Measurements from ENCODE around the gene DEFB125.
"Not testable (repeated sequence)": the region's sequence is repeated elsewhere in the genome, so short reads cannot be mapped to it uniquely, and the experiment has no call there.

The DEFB125 gene, protein sequence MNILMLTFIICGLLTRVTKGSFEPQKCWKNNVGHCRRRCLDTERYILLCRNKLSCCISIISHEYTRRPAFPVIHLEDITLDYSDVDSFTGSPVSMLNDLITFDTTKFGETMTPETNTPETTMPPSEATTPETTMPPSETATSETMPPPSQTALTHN

DNA sequence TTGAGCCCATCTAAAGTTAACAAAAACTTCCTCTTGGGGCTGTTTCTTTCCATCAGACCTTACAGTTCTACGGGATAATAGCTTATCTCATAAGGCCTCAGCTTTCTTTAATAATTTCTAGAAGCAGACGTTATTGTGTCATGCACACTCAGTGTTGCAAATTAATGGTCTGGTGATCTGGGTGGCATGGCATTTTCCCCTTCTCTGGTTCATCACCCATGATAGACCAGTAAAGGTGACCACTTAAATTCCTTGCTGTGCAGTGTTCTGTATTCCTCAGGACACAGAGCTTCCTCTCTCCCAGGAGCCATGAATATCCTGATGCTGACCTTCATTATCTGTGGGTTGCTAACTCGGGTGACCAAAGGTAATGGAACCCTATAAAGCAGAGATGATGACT lies at the start of gene DEFB125:
TSS of gene DEFB125 (plus strand) at position 272 of the 400 bp plus-strand sequence. CDS start at position 310, 38 bp downstream.
- no peak for DNase-seq (ENCODE audit: low spot score)

DNA sequence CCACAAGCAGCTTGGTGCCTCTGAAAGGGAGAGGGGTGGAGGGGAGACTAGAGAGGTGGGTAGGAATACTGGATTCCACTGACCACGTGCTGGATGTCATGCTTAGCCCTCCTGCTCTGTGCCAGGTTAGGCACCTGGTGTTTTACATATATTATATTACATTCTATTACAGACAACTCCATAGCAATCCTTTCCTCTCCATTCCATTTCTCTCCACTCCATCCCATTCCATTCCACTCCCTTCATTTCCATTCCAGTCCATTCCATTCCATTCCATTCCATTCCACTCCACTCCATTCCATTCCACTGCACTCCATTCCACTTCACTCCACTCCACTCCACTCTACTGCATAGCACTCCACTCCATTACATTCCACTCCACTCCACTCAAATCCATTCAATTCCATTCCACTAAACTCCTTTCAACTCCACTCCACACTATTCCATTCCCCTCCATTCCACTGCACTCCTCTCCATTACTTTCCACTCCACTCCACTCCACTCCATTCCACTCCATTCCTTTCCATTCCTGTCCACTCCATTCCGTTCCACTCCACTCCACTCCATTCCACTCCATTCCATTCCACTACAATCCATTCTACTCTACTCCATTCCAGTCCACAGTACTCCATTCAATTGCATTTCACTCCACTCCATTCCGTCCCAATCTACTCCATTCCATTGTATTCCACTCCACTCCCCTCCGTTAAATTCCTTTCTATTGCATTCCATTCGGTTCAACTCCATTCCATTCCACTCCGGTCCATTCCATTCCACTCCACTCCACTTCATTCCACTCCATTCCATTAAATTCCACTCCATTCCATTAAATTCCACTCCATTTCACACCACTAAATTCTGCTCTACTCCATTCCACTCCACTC lies 27.2 kb upstream of the DEFB125 start:
- DNase-seq (ENCODE audit: low spot score): no peak

DNA sequence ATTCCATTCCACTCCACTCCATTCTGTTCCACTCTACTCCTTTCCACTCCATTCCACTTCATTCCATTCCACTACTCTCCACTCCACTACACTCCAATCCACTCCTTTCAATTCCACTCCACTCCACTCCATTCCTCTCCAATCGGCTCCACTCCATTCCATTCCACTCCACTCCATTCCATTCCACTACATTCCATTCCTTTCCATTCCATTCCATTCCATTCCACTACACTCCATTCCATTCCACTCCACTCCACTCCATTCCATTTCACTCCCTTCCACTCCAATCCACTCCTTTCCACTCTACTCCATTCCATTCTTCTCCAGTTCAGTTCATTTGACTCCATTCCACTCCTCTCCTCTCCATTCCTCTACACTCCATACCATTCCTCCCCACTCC lies 26.2 kb upstream of the DEFB125 start:
- no peak for DNase-seq (ENCODE audit: low spot score)

DNA sequence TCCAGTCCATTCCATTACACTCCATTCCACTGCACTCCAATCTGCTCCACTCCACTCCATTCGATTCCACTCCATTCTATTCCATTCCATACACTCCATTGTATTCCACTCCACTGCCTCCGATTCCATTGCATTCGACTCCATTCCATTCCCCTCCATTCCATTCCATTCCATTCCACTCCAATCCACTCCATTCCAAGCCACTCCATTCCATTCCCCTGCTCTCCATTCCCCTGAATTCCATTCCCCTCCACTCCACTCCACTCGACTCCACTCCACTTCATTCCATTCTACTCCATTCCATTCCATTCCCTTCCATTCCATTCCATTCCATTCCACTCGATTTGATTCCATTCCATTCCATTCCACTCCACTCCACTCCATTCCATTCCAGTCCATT lies 25.7 kb upstream of the DEFB125 start:
- DNase-seq (ENCODE audit: low spot score): no peak

DNA sequence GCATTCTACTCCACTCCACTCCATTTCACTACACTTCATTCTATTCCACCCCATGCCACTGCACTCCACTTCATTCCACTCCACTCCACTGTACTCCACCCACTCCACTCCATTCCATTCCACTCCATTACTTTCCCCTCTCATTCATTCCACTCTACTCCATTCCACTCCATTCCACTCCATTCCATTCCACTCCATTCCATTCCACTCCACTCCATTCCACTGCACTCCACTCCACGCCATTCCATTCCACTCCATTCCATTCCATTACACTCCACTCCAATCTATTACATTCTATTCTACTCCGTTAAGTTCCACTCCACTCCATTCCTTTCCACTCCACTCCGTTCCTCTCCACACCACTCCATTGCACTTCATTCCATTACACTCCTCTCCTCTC lies 25.0 kb upstream of the DEFB125 start:
- DNase-seq (ENCODE audit: low spot score): no peak

DNA sequence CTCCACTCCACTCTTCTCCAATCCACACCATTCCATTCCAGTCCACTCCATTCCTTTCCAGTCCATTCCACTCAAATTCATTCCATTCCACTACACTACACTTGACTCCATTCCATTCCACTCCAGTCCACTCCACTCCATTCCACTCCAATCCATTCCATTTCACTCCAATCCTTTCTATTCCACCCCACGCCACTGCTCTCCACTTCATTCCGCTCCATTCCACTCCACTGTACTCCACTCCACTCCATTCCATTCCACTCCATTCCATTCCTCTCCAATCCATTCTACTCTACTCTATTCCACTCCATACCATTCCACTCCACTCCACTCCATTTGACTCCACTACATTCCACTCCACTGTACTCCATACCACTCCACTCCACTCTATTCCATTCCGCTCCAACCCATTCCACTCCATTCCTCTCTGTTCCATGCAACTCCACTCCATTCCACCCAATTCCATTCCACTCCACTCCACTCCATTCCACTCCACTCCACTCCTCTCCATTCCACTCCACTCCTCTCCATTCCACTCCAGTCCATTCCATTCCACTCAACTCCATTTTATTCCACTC lies 23.4 kb upstream of the DEFB125 start:
- no peak for DNase-seq (ENCODE audit: low spot score)

DNA sequence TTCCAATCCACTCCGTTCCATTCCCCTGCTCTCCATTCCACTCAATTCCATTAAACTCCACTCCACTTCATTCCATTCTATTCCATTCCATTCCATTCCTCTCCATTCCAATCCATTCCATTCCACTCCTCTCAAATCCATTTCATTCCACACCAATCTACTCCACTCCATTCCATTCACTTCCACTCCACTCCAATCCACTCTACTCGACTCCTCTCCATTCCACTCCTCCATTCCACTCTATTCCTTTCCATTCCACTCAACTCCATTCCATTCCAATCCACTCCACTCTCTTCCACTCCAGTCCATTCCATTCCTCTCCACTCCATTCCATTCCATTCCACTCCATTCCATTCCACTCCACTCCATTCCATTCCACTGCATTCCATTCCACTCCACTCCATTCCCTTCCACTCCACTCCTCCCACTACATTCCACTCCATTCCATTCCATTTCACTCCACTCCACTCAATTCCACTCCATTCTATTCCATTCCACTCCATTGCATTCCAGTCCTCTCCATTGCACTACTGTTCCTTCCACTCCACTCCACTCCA lies 22.6 kb upstream of the DEFB125 start:
- DNase-seq (ENCODE audit: low spot score): no peak

DNA sequence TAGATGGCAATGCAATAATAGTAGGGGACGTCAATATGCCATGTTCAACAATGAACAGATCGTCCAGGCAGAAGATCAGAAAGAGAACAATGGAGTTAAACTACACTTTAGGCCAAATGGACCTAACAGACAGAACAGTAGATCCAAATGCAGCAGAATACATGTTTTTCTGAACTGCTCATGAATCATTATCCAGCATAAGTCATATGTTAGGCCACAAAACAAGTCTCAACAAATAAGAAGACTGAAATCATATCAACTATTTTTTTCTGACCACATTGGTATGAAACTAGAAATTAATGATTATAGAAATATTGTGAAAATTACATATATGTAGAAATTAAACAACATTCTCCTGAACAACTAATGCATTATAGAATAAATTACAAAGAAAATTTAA lies 10.2 kb upstream of the DEFB125 start:
- DNase-seq (ENCODE audit: low spot score): no peak

DNA sequence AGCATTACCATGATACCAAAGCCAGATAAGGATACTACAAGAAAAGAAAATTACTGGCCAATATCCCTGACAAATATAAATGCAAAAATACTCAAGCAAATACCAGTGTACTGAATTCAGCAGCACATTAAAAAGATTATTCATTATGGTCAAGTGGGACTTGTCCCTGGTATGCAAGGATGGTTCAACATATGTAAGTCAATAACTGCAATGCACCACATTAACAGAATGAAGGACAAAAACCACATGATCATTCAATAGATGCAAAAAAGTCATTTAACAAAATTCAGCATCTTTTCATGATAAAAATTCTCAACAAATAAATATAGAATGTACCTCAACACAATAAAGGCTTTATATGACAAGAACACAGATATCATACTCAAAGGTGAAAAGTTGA lies 9.1 kb upstream of the DEFB125 start:
- no peak for DNase-seq (ENCODE audit: low spot score)

DNA sequence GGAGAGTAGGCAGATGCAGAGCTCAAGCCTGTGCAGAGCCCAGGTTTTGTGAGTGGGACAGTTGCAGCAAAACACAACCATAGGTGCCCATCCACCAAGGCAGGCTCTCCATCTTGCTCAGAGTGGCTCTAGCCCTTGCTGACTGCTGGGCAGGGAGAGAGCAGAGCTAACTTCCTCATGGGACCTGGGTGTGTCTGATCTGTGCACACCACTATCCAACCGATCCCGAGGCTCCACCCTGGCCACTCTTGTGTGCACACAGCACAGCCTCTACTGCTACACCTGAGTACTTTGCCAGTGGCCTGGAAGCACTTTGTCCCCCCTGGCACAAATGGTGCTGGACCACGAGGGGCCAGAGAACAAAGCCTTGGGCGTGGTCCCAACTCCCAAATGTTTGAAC lies 7.9 kb upstream of the DEFB125 start:
- no peak for DNase-seq (ENCODE audit: low spot score)

DNA sequence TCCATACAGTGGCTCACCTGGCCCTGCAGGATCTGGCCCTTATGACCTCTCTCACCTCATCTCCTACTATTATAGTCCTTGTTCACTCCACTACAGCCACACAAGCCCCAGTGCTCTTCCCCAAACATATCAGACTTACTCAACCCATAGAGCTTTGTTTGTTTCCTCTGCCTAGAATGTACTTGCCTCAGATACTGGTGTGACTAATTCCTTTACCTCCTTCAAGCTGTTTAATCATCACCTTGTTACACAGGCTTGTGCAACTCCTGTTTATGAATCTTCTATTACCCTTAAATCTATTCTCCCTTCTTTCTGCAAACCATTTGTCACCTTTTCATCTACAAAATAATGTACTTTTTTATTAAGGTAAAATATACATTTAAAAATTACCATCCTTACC lies 3.2 kb downstream of the DEFB125 start:
- DNase-seq (ENCODE audit: low spot score): no peak

DNA sequence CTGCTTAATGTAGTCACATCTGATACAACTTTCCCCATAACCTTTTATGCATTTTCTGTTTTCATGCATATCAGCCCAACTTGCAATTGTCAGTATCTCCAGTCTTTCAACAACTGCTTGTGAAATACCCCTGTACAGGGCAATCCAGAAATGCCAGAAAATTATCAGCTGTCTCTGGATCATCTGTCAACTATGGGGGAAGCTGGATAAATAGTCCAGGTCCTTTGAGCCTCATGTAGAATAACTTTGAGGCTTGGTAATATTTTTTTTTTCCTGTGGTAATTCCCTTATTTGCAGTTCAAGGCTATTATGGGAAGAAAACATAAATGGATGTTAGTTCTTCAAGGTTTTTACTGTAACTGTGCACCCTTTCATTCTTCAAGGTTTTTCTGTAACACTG lies 6.2 kb downstream of the DEFB125 start:
- no peak for DNase-seq (ENCODE audit: low spot score)

DNA sequence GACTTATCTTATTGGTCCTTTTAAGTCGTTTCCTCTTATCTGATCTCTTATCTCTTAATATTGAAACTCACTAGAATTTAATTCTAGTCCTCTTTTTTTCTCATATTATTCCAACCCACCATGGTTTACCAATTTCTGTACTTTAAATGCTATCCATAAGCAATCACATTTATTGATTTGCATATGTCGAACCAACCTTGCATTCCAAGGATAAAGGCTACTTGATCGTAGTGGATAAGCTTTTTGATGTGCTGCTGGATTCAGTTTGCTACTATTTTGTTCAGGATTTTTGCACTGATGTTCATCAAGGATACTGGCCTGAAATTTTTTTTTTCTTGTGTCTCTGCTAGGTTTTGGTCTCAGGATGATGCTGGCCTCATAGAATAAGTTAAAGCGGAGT lies 7.7 kb downstream of the DEFB125 start:
- no peak for DNase-seq (ENCODE audit: low spot score)

DNA sequence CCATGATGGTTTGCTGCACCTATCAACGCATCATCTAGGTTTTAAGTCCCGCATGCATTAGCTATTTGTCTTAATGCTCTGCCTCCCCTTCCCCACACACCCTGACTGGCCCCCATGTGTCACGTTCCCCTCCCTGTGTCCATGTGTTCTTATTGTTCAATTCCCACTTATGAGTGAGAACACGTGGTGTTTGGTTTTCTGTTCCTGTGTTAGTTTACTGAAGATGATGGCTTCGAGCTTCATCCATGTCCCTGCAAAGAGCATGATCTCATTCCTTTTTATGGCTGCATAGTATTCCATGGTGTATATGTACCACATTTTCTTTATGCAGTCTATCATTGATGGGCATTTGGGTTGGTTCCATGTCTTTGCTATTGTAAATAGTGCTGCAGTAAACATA lies 10.2 kb downstream of the DEFB125 start:
- not testable (repeated sequence) for DNase-seq (ENCODE audit: low spot score)

DNA sequence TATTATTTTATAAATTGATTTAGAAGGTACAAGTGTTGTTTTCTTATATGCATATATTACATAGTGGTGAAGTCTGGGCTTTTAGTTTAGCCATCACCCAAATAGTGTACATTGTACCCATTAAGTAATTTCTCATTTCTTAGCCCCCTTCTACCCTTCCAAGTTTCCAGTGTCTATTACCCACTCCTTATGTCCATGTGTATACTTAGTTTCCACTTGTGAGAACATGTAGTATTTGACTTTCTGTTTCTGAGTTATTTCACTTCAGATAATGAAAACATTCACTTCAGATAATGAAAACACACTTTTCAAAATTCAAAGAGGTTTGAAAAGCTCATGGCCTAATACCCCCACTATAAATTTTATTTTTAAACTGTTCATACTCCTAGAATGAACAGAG lies 14.5 kb downstream of the DEFB125 start:
- no peak for DNase-seq (ENCODE audit: low spot score)

DNA sequence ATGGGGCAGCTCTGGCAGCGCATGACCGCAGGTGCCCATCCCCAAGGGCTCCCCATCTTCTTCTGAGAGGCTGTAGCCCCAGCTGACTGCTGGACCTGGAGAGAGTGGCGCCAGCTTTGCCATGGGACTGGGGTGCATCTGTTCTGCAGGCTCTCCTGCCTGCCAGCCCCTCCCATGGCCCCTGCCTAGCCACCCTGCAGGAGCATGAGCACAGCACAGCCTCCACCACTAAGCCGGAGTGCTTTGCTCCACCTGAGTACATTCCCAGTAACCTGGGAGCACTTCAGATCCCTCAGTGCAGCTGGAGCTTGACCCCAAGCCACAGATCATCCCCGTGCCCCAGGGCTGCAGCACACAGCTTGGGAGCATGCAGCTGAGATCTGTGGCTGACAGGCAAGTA lies 16.0 kb downstream of the DEFB125 start:
- DNase-seq (ENCODE audit: low spot score): no peak

DNA sequence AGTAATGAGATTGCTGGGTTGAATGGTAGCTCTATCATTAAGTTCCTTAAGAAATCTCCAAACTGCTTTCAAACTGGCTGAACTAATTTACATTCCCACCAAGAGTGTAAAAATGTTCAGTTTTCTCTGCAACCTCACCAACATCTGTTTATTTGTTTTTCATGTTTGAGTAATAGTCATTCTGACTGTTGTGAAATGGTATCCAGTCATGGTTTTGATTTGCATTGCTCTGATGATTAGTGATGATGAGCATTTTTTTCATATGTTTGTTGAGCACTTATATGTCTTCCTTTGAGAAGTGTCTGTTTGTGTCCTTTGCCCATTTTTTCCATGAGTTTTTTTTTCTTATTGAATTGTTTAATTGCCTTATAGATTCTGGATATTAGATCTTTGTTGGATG lies 24.9 kb downstream of the DEFB125 start:
- no peak for DNase-seq (ENCODE audit: low spot score)

DNA sequence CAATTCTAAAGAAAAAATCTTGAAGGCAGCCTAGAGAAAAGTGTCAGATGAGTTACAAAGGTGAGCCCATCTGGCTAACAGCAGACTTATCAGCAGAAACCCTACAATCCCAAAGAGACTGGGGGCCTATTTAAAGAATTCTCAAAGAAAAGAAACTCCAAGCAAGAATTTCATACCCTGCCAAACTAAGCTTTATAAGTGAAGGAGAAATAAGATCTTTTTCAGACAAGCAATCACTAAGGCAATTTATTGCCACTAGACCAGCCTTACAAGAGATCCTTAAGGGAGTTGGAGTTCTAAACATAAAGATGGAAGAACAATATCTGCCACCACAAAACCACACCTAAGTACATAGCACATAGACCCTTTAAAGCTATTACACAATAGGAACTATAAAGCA lies 30.0 kb downstream of the DEFB125 start:
- no peak for DNase-seq (ENCODE audit: low spot score)

DNA sequence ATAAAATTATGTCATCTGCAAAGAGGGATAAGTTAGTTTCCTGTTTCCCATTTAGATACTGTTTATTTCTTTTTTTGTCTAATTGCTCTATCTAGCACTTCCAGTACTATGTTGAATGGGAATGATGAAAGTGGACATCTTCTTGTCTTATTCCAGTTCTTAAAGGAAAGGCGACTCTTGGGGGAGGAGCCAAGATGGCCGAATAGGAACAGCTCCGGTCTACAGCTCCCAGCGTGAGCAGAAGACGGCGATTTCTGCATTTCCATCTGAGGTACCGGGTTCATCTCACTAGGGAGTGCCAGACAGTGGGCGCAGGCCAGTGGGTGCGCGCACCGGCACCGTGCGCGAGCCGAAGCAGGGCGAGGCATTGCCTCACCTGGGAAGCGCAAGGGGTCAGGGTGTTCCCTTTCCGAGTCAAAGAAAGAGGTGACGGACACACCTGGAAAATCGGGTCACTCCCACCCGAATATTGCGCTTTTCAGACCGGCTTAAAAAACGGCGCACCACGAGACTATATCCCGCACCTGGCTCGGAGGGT lies 42.4 kb downstream of the DEFB125 start:
- DNase-seq (ENCODE audit: low spot score): not testable (repeated sequence)

DNA sequence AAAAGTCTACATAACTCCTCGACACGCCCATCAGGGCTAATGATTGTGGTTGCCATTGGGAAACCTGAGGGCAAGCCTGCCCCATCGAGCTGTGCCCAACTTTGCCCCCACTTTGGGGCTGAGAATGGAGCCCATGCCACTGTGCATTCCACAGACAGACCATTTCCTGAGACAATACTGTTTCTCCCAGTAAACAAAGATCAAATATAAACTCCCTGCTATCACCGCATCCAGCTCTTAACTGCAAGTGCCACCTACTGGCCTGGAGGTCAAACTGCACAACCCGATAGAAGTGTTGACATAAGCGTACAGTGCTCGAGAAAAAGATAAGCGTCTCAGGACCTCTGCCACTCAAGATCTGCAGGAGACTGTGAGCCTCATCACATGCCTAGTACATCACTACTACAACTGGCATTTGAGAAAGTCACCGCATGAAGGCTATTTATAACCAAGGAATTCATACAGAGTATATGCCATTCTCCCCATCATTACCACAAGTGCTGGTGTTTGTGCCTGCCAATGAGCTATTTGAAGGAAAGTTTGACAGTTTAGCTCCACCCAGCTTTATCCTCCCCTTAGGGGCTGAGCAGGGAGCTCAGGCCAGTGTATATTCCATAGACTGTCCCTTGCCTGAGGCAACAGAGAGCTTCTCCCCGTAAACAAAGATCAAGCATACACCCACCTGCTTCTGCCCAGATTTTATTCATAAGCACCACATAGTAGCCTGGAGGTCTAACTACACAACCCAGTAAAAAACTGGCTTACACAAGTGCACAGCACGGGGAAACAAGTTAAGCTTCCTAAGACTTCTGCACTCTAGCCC lies 50.4 kb downstream of the DEFB125 start:
- no peak for DNase-seq (ENCODE audit: low spot score)

DNA sequence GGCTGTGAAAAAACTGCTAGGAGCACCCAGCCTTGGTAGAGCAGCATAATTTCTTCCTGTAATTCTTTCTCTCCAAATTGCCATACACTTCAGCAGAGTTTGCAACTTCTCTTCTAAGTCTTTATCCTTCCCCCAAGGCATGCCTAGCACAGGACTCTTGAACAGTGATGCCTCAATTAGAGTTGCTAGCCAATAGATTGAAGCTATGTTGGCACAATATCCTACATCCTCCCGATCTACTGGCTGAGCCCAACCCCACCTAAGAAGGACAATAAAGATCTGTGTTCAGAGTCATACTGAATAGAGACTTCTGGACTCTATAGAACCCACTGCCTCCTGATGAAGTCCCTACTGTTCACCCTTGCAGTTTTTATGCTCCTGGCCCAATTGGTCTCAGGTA lies 54.8 kb downstream of the DEFB125 start, which contains the start of gene DEFB126:
TSS of gene DEFB126 (plus strand) at position 301 of the 400 bp plus-strand sequence. CDS start at position 340, 39 bp downstream.
- no peak for DNase-seq (ENCODE audit: low spot score)

DNA sequence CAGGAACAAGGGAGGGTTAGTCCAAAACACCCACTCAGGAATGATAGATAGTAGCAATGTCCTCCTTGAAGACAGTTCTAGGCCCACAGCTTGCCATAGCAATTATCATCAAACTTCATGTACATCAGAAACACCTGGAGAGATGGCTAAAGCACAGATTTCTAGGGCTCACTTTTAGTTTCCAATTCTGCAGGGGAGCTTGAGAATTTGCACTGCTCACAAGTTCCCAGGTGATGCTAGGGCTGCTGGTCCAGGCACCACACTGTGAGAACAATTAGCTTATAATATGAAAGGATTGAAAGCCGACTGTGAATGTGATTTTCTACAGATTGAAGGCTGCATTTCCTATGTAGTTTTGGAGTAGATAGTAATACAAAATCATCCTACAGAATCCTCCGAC lies 58.4 kb downstream of the DEFB125 start:
- no peak for DNase-seq (ENCODE audit: low spot score)
